ENCODE data around the gene TRMT11. TPM values are rescaled to one million over a fixed set of nuclear protein-coding genes. Genes with fewer than 3 reads are reported as not detected.

The TRMT11 gene
- total RNA-seq, 1 donor from 2014 or later: 33.4 TPM

- H3K27ac Mint-ChIP-seq: no peak overlapping the region
- ChIA-PET CTCF (no interaction called here), POLR2A (no interaction called here)
- no peaks in the 10 kb centered on the region for H3K4me1 Mint-ChIP-seq
- ATAC-seq (ENCODE audit: low read depth) (no peak), DNase-seq (no peak)
- H3K9me3 Mint-ChIP-seq: no peaks in the 10 kb centered on the region
- intact Hi-C loops (cut with micrococcal nuclease): no loop called here
- no peaks in the 10 kb centered on the region for H3K27me3 Mint-ChIP-seq
- no peak for TF ChIP-seq CTCF (IDR thresholded peaks at IDR 0.05)
- H3K36me3 Mint-ChIP-seq (ENCODE audit: low read depth): peaks cover 63% of the 10 kb centered on the region
- H3K4me3 Mint-ChIP-seq: no peak overlapping the region
These were observed 43.7 kb downstream of the TRMT11 start for GRCh38 chr6:126030045-126030444.

GRCh38 chr6:126033696-126034095 lies 47.4 kb downstream of the TRMT11 start:
- CTCF ChIA-PET: no interaction called here
- no peaks in the 10 kb centered on the region for H3K9me3 Mint-ChIP-seq
- POLR2A ChIA-PET: no interaction called here
- no peaks in the 10 kb centered on the region for H3K4me1 Mint-ChIP-seq
- no peak overlapping the region for H3K4me3 Mint-ChIP-seq
- H3K27ac Mint-ChIP-seq: no peak overlapping the region
- H3K27me3 Mint-ChIP-seq: no peaks in the 10 kb centered on the region
- intact Hi-C loops (cut with micrococcal nuclease): no loop called here
- no peak for ATAC-seq (ENCODE audit: low read depth)
- no peak for DNase-seq
- no peak for TF ChIP-seq CTCF (IDR thresholded peaks at IDR 0.05)
- H3K36me3 Mint-ChIP-seq (ENCODE audit: low read depth): peaks cover 70% of the 10 kb centered on the region

GRCh38 chr6:126034656-126035055 lies 48.3 kb downstream of the TRMT11 start:
- CTCF ChIA-PET: no interaction called here
- no peak overlapping the region for H3K4me3 Mint-ChIP-seq

GRCh38 chr6:126035764-126036163 lies 49.4 kb downstream of the TRMT11 start:
- H3K27ac Mint-ChIP-seq: no peak overlapping the region
- no peak overlapping the region for H3K4me3 Mint-ChIP-seq
- H3K4me1 Mint-ChIP-seq: no peaks in the 10 kb centered on the region
- no peak for TF ChIP-seq CTCF (IDR thresholded peaks at IDR 0.05)
- DNase-seq (no peak), ATAC-seq (ENCODE audit: low read depth) (no peak)
- no peaks in the 10 kb centered on the region for H3K27me3 Mint-ChIP-seq
- peaks cover 77% of the 10 kb centered on the region for H3K36me3 Mint-ChIP-seq (ENCODE audit: low read depth)
- intact Hi-C loops (cut with micrococcal nuclease): no loop called here
- ChIA-PET CTCF (no interaction called here), POLR2A (no interaction called here)
- H3K9me3 Mint-ChIP-seq: no peaks in the 10 kb centered on the region

More at GRCh38 chr6:126034656-126035055, 48.3 kb downstream of the TRMT11 start:
- Mint-ChIP-seq H3K9me3 (no peaks in the 10 kb centered on the region), H3K27ac (no peak overlapping the region), H3K36me3 (ENCODE audit: low read depth) (peaks cover 72% of the 10 kb centered on the region), H3K4me1 (no peaks in the 10 kb centered on the region), H3K27me3 (no peaks in the 10 kb centered on the region)
- TF ChIP-seq CTCF (IDR thresholded peaks at IDR 0.05): no peak
- intact Hi-C loops (cut with micrococcal nuclease): no loop called here
- no peak for DNase-seq
- ATAC-seq (ENCODE audit: low read depth): no peak
- POLR2A ChIA-PET: no interaction called here

GRCh38 chr6:126038234-126038633 lies 51.9 kb downstream of the TRMT11 start:
- CTCF ChIA-PET: no interaction called here

More at GRCh38 chr6:126038234-126038633, 51.9 kb downstream of the TRMT11 start:
- no peak for DNase-seq
- no peak for TF ChIP-seq CTCF (IDR thresholded peaks at IDR 0.05)
- H3K4me3 Mint-ChIP-seq: no peak overlapping the region
- H3K9me3 Mint-ChIP-seq: no peaks in the 10 kb centered on the region
- no peaks in the 10 kb centered on the region for H3K27me3 Mint-ChIP-seq
- H3K4me1 Mint-ChIP-seq: no peaks in the 10 kb centered on the region
- POLR2A ChIA-PET: no interaction called here
- ATAC-seq (ENCODE audit: low read depth): no peak
- H3K27ac Mint-ChIP-seq: no peak overlapping the region
- intact Hi-C loops (cut with micrococcal nuclease): no loop called here
- H3K36me3 Mint-ChIP-seq (ENCODE audit: low read depth): peaks cover 78% of the 10 kb centered on the region

Measured in activated B cell treated with CpG ODN at 0.5 μM for 24 hours (primary cell).